Effector memory CD8-positive, alpha-beta T cell (primary cell): ENCODE measurements around the gene HEATR9.

Experiments used
- ATAC-seq: fragments of 150-1000 bp; cut with Tn5 transposase; replicated peaks from 2 replicates; pipeline ENCODE4 v1.10.0; 2021; ENCODE audit warnings: mild to moderate bottlenecking, moderate library complexity
- DNase-seq, 3 experiments: peaks; one replicate each; pipeline ENCODE4 v3.0.0; 2021
- H3K27ac Mint-ChIP-seq, 2 donors: one replicate each; pipeline ENCODE4 v1.8.0; 2022; ENCODE audit warnings: mild to moderate bottlenecking in 2 of 2, mixed read lengths in 2 of 2, moderate library complexity in 2 of 2
- H3K27me3 Mint-ChIP-seq, 2 donors: one replicate each; pipeline ENCODE4 v1.8.0; 2022; ENCODE audit warnings: mixed read lengths in 2 of 2
- H3K36me3 Mint-ChIP-seq: one replicate; pipeline ENCODE4 v1.8.0; 2022; ENCODE audit warnings: mild to moderate bottlenecking, moderate library complexity, mixed read lengths; ENCODE audit not compliant: insufficient read depth
- H3K4me1 Mint-ChIP-seq, 2 donors: one replicate each; pipeline ENCODE4 v1.8.0; 2022; ENCODE audit warnings: low read depth in 2 of 2, mixed read lengths in 2 of 2
- H3K4me3 Mint-ChIP-seq, 2 donors: one replicate each; pipeline ENCODE4 v1.8.0; 2022; ENCODE audit warnings: mild to moderate bottlenecking in 2 of 2, mixed read lengths in 2 of 2, moderate library complexity in 2 of 2
- H3K9me3 Mint-ChIP-seq, 2 donors: one replicate each; pipeline ENCODE4 v1.8.0; 2022; ENCODE audit warnings: mixed read lengths in 2 of 2

The HEATR9 gene

DNA sequence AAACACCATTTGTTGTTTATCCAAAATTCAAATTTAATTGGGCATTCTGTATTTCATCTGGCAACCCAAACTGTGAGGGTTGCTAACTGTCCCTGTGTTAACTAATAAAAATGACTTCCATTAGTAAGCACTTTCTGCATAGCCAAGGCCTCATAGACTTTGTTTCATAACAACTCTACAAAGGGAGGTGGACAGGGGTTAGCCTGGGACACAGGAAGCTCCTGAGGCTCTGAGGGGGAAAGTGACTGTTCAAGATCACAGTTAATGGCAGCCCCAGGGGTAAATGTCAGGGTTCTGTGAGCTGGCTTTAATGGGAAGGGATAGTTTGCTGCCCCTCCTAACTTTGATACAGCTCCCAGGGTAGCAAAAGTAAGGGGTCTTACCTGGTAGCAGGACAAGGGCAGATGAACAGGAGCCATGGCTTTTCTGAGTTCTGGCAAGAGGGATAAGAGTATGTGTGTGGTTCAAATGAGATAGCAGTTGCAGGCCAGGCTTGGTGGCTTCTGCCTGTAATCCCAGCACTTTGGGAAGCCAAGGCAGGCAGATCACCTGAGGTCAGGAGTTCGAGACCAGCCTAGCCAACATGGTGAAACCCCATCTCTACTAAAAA lies 2.2 kb downstream of the HEATR9 start:
- no peak for DNase-seq
- Mint-ChIP-seq H3K27ac (peak overlapping the region; percentile 57 to 74), H3K9me3 (no peaks in the 10 kb centered on the region), H3K4me3 (no peak overlapping the region), H3K27me3 (no peaks in the 10 kb centered on the region), H3K4me1 (peaks cover 24 to 35% of the 10 kb centered on the region in 2 donors), H3K36me3 (peaks cover 21% of the 10 kb centered on the region)
- no peak for ATAC-seq

DNA sequence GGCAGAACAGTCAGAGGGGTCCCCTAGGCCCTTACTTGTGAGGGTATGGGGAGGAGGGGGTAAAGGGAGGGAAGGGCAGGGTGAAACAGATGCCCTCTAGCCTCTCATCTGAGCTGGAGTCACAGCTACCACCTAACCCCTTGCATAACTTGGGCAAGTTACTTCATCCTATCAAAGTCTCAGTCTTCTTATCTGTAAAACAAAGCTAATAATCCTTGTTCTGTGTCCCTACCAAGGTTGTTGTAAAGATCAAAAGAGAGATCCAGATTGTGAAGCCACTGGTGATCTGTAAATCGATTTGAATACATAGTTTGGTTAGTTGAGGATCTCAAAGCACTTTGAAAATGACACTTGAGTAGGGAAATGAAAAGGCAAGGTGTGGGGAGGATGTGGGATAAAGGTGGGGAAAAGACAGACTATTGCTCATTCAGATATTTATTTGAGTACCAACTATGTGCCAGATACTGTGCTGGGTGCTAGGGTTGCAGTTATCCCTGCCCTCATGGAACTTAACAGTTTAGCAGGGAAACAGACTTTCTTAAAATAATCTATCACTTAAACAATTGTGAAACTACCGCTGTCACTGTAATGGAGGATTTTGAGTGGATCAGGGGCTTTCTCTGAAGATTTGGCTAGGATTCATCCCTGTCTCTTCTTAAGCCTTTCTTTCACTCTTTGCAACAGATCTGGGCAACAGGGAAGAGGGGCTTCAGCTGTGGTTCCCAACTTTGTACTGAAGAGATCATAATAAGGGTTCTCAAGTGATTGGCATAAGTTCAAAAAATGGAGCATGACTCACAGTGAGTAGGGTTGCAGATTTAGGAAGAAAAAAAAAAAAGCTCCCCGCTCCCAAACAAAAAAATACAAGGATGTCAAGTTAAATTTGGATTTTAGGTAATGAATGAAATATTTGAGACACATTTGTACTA lies 3.0 kb downstream of the HEATR9 start:
- no peak overlapping the region for H3K4me3 Mint-ChIP-seq
- H3K36me3 Mint-ChIP-seq: peaks cover 13% of the 10 kb centered on the region
- H3K9me3 Mint-ChIP-seq: no peaks in the 10 kb centered on the region
- DNase-seq: no peak
- H3K27me3 Mint-ChIP-seq: no peaks in the 10 kb centered on the region
- peaks cover 20 to 28% of the 10 kb centered on the region in 2 donors for H3K4me1 Mint-ChIP-seq
- peak overlapping the region; percentile 57 to 74 for H3K27ac Mint-ChIP-seq
- no peak for ATAC-seq

GRCh38 chr17:35864853-35865252 lies 3.8 kb downstream of the HEATR9 start:
- H3K9me3 Mint-ChIP-seq: no peaks in the 10 kb centered on the region
- H3K27me3 Mint-ChIP-seq: no peaks in the 10 kb centered on the region
- peaks cover 20 to 28% of the 10 kb centered on the region in 2 donors for H3K4me1 Mint-ChIP-seq
- ATAC-seq: no peak
- peaks cover 8% of the 10 kb centered on the region for H3K36me3 Mint-ChIP-seq
- H3K4me3 Mint-ChIP-seq: no peak overlapping the region
- DNase-seq: no peak
- peak overlapping the region; percentile 32 to 42 for H3K27ac Mint-ChIP-seq

DNA sequence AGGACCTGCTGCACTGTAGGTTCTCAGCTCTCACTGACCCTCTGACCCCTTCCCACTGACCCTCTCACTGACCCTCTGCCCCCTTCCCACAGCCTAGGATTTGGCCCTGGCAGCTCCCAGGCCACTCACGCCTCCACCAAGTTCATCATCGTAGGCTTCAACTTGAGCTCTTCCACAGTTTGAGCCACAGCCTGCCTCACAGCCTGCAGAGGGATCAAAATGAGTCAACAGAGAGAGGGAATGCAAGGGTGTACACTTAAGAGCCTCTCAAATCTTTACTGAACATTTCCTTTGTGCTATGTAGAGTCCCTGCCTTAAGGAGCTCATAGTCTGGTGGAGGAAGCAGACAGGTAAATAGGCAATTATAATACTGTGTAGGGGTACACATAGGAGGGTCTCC lies 12.1 kb downstream of the HEATR9 start:
- Mint-ChIP-seq H3K27ac (peak overlapping the region; percentile 66 to 81), H3K4me1 (peaks cover 19 to 26% of the 10 kb centered on the region in 2 donors), H3K36me3 (no peaks in the 10 kb centered on the region), H3K27me3 (no peaks in the 10 kb centered on the region), H3K4me3 (no peak overlapping the region), H3K9me3 (no peaks in the 10 kb centered on the region)
- ATAC-seq: no peak
- no peak for DNase-seq

DNA sequence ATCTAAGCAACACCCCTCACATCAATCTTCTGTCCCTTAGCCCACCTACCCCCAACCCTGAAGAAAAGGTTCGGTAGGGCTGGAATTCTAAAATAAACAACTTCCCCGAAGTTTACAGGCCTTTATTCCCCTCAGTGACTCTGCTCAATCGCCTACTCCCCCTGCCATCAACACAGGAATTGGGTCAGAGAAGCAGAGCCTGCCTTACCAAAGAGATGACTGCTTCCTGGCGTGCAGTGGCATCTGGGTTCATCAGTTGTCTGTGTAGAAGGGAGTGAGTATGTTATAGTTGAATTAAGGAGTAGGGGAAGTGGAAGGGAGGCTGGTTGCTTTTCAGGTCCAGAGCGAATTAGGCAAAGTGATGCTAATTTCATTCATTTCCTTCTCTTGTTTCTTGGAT lies 12.7 kb downstream of the HEATR9 start:
- H3K4me1 Mint-ChIP-seq: peaks cover 24 to 26% of the 10 kb centered on the region in 2 donors
- no peaks in the 10 kb centered on the region for H3K9me3 Mint-ChIP-seq
- H3K4me3 Mint-ChIP-seq: no peak overlapping the region
- no peaks in the 10 kb centered on the region for H3K27me3 Mint-ChIP-seq
- ATAC-seq (peak; percentile 67), DNase-seq (no peak)
- no peaks in the 10 kb centered on the region for H3K36me3 Mint-ChIP-seq
- H3K27ac Mint-ChIP-seq: peak overlapping the region; percentile 66 to 81

GRCh38 chr17:35849469-35850348 lies 19.0 kb downstream of the HEATR9 start:
- no peaks in the 10 kb centered on the region for H3K27me3 Mint-ChIP-seq
- peak; percentile 90 for ATAC-seq
- H3K36me3 Mint-ChIP-seq: peaks cover 21% of the 10 kb centered on the region
- peaks cover 17 to 27% of the 10 kb centered on the region in 2 donors for H3K4me1 Mint-ChIP-seq
- peak overlapping the region; percentile 9 to 78 for H3K27ac Mint-ChIP-seq
- DNase-seq: peak; percentile 62 to 71 (median 71)
- H3K9me3 Mint-ChIP-seq: no peaks in the 10 kb centered on the region
- H3K4me3 Mint-ChIP-seq: peak overlapping the region; percentile 0 to 28

GRCh38 chr17:35847633-35848373 lies 20.9 kb downstream of the HEATR9 start:
- Mint-ChIP-seq H3K27ac (peak overlapping the region; percentile 3 to 9), H3K36me3 (peaks cover 39% of the 10 kb centered on the region), H3K27me3 (no peaks in the 10 kb centered on the region), H3K4me3 (no peak overlapping the region), H3K9me3 (no peaks in the 10 kb centered on the region), H3K4me1 (peaks cover 11 to 36% of the 10 kb centered on the region in 2 donors)
- DNase-seq: no peak
- no peak for ATAC-seq

DNA sequence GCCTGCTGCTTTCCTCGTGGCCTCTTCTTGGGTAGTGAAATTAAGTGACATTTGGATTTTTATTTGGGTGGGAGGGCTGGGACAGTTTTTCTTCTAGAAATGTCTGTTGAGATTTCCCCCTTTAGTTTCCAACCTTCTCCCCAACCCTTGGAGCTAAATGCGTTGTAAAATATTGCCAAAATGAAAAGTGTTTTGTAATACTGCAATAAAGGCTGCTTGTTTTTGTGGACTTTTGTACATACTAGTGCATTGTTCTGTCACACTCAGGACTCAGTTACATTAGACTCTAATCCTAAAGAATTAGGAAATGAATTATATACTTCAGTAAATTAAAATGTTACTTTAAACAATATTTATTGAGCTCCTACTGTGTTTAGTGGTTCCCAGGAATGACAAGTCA lies 21.7 kb downstream of the HEATR9 start:
- Mint-ChIP-seq H3K4me1 (peaks cover 11 to 36% of the 10 kb centered on the region in 2 donors), H3K27ac (peak overlapping the region; percentile 3 to 9), H3K27me3 (no peaks in the 10 kb centered on the region), H3K36me3 (peaks cover 47% of the 10 kb centered on the region), H3K9me3 (no peaks in the 10 kb centered on the region), H3K4me3 (no peak overlapping the region)
- DNase-seq (no peak), ATAC-seq (no peak)

DNA sequence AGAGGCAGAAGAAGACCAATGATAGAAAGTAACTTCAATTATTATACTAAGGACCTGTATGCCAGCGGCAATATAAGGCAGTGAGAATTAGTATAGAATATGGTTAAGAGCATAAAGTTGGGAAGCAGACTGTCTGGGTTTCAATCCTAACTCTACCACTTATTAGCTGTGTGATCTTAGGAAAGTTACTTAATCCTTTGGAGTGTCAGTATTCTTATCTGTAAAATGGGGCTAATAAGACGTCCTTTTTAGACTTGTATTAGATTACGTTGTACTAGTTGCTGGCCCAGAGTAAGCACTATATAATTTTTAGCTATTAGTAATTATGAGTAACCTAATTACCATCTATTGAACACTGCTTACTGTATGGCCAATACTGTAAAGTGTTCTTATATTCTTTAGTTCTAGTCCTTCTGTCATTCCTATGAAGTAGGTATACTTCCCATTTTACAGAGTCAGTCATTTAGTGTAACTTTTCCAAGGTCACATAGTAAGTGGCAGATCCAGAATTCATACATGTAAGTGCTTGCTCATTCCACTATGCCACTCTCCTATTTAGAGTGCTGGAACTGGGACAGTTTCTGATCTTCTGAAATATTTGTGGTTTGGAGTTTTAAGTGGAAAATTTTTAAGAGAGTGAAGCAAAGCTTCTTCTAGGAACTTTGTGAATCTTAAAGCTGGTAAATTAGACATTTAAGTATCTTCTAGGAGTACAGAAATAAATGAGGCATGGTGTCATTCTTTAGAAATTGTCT lies 22.5 kb downstream of the HEATR9 start:
- H3K27me3 Mint-ChIP-seq: no peaks in the 10 kb centered on the region
- no peak overlapping the region for H3K4me3 Mint-ChIP-seq
- peaks cover 55% of the 10 kb centered on the region for H3K36me3 Mint-ChIP-seq
- DNase-seq (no peak), ATAC-seq (no peak)
- H3K9me3 Mint-ChIP-seq: no peaks in the 10 kb centered on the region
- peaks cover 11 to 33% of the 10 kb centered on the region in 2 donors for H3K4me1 Mint-ChIP-seq
- H3K27ac Mint-ChIP-seq: peak overlapping the region in 1 of 2 donors; percentile 3

GRCh38 chr17:35844547-35844946 lies 24.1 kb downstream of the HEATR9 start:
- DNase-seq: no peak
- peaks cover 69% of the 10 kb centered on the region for H3K36me3 Mint-ChIP-seq
- ATAC-seq: no peak
- peak overlapping the region in 1 of 2 donors; percentile 72 for H3K27ac Mint-ChIP-seq
- H3K27me3 Mint-ChIP-seq: no peaks in the 10 kb centered on the region
- H3K4me3 Mint-ChIP-seq: no peak overlapping the region
- peaks cover 3 to 22% of the 10 kb centered on the region in 2 donors for H3K4me1 Mint-ChIP-seq
- no peaks in the 10 kb centered on the region for H3K9me3 Mint-ChIP-seq

GRCh38 chr17:35843698-35844097 lies 25.0 kb downstream of the HEATR9 start:
- ATAC-seq (no peak), DNase-seq (no peak)
- peak overlapping the region; percentile 45 to 72 for H3K27ac Mint-ChIP-seq
- H3K9me3 Mint-ChIP-seq: no peaks in the 10 kb centered on the region
- peaks cover 2 to 17% of the 10 kb centered on the region in 2 donors for H3K4me1 Mint-ChIP-seq
- peaks cover 76% of the 10 kb centered on the region for H3K36me3 Mint-ChIP-seq
- no peak overlapping the region for H3K4me3 Mint-ChIP-seq
- no peaks in the 10 kb centered on the region for H3K27me3 Mint-ChIP-seq

- peaks cover 84% of the 10 kb centered on the region for H3K36me3 Mint-ChIP-seq
Measured at GRCh38 chr17:35842239-35842638, 26.5 kb downstream of the HEATR9 start.

More at GRCh38 chr17:35842239-35842638, 26.5 kb downstream of the HEATR9 start:
- H3K4me1 Mint-ChIP-seq: peaks cover 2 to 17% of the 10 kb centered on the region in 2 donors
- DNase-seq (no peak), ATAC-seq (no peak)
- H3K4me3 Mint-ChIP-seq: no peak overlapping the region
- peak overlapping the region; percentile 11 to 66 for H3K27ac Mint-ChIP-seq
- H3K9me3 Mint-ChIP-seq: no peaks in the 10 kb centered on the region
- H3K27me3 Mint-ChIP-seq: no peaks in the 10 kb centered on the region
